H9 (cell line): ENCODE measurements around the gene DNASE1L2. TPM values are rescaled to one million over a fixed set of nuclear protein-coding genes. Genes with fewer than 3 reads are reported as not detected.

ENCODE experiments used
- DNase-seq: peaks from one replicate; pipeline ENCODE4 v3.0.0-alpha.2; 2017
- H2AFZ ChIP-seq: one replicate; pipeline ENCODE4 v1.6.1; 2013; ENCODE audit warnings: mild to moderate bottlenecking, low read length, control low read depth, moderate library complexity
- H2AK5ac ChIP-seq: 2 replicates; pipeline ENCODE4 v1.6.1; 2013; ENCODE audit warnings: low read length, control low read depth, mixed read lengths; ENCODE audit not compliant: insufficient read length
- H2BK120ac ChIP-seq: one replicate; pipeline ENCODE4 v1.6.1; 2013; ENCODE audit warnings: low read depth, mild to moderate bottlenecking, low read length, control low read depth, inconsistent platforms; ENCODE audit not compliant: poor library complexity, severe bottlenecking
- H2BK12ac ChIP-seq: 2 replicates; pipeline ENCODE4 v1.6.1; 2013; ENCODE audit warnings: low read length, control low read depth, mixed read lengths, low read depth; ENCODE audit not compliant: insufficient read length
- H2BK15ac ChIP-seq: 2 replicates; pipeline ENCODE4 v1.6.1; 2013; ENCODE audit warnings: low read depth, low read length, control low read depth
- H2BK20ac ChIP-seq: one replicate; pipeline ENCODE4 v1.6.1; 2013; ENCODE audit warnings: low read depth, mild to moderate bottlenecking, low read length, control low read depth, inconsistent platforms; ENCODE audit not compliant: poor library complexity, severe bottlenecking
- H2BK5ac ChIP-seq: 2 replicates; pipeline ENCODE4 v1.6.1; 2013; ENCODE audit warnings: low read length, control low read depth, mixed read lengths; ENCODE audit not compliant: insufficient read length
- H3K14ac ChIP-seq: 2 replicates; pipeline ENCODE4 v1.6.1; 2013; ENCODE audit warnings: low read length, control low read depth; ENCODE audit not compliant: insufficient read depth
- H3K18ac ChIP-seq: 2 replicates; pipeline ENCODE4 v1.6.1; 2013; ENCODE audit warnings: low read depth, mild to moderate bottlenecking, mixed read lengths, low read length, control low read depth; ENCODE audit not compliant: insufficient read length
- H3K23ac ChIP-seq: 2 replicates; pipeline ENCODE4 v1.6.1; 2013; ENCODE audit warnings: low read length, control low read depth, mixed read lengths, low read depth; ENCODE audit not compliant: insufficient read length
- H3K23me2 ChIP-seq: 2 replicates; pipeline ENCODE4 v1.6.1; 2013; ENCODE audit warnings: low read depth, mild to moderate bottlenecking, mixed read lengths, low read length, control low read depth; ENCODE audit not compliant: insufficient read length, poor library complexity, severe bottlenecking
- H3K27ac ChIP-seq: 2 replicates; pipeline ENCODE4 v1.5.1; 2013; ENCODE audit warnings: low read length, control low read depth, mixed read lengths, low read depth; ENCODE audit not compliant: insufficient read length
- H3K27me3 ChIP-seq: 2 replicates; pipeline ENCODE4 v1.6.1; 2013; ENCODE audit warnings: low read length, control low read depth, inconsistent platforms; ENCODE audit not compliant: insufficient read depth
- H3K4ac ChIP-seq: 2 replicates; pipeline ENCODE4 v1.6.1; 2013; ENCODE audit warnings: low read depth, mild to moderate bottlenecking, control low read depth, inconsistent platforms, low read length, moderate library complexity
- H3K4me1 ChIP-seq: 2 replicates; pipeline ENCODE4 v1.6.1; 2013; ENCODE audit warnings: low read length, control low read depth, inconsistent platforms; ENCODE audit not compliant: insufficient read depth
- H3K4me2 ChIP-seq: 2 replicates; pipeline ENCODE4 v1.6.1; 2013; ENCODE audit warnings: low read length, control low read depth, mixed read lengths; ENCODE audit not compliant: insufficient read length, insufficient read depth
- H3K56ac ChIP-seq: 2 replicates; pipeline ENCODE4 v1.6.1; 2013; ENCODE audit warnings: low read depth, mild to moderate bottlenecking, mixed read lengths, low read length, control low read depth; ENCODE audit not compliant: insufficient read length
- H3K79me1 ChIP-seq: 2 replicates; pipeline ENCODE4 v1.6.1; 2013; ENCODE audit warnings: low read depth, mild to moderate bottlenecking, moderate library complexity, low read length, control low read depth, inconsistent platforms; ENCODE audit not compliant: insufficient read depth, poor library complexity, severe bottlenecking
- H3K79me2 ChIP-seq: 2 replicates; pipeline ENCODE4 v1.6.1; 2013; ENCODE audit warnings: low read length, control low read depth, inconsistent platforms; ENCODE audit not compliant: insufficient read depth
- H3K9ac ChIP-seq: 2 replicates; pipeline ENCODE4 v1.6.1; 2013; ENCODE audit warnings: low read length, control low read depth, mixed read lengths; ENCODE audit not compliant: insufficient read length; ENCODE audit errors: extremely low read depth
- H3K9me3 ChIP-seq: one replicate; pipeline ENCODE4 v1.6.1; 2013; ENCODE audit warnings: low read depth, low read length, inconsistent platforms; ENCODE audit not compliant: control insufficient read depth
- H3T11ph ChIP-seq: one replicate; pipeline ENCODE4 v1.6.1; 2013; ENCODE audit warnings: mild to moderate bottlenecking, low read length, control low read depth, inconsistent platforms
- H4K20me1 ChIP-seq: one replicate; pipeline ENCODE4 v1.6.1; 2013; ENCODE audit not compliant: control insufficient read depth, insufficient read length, insufficient read depth
- H4K5ac ChIP-seq: 2 replicates; pipeline ENCODE4 v1.6.1; 2013; ENCODE audit warnings: low read depth, mild to moderate bottlenecking, mixed read lengths, low read length, control low read depth; ENCODE audit not compliant: insufficient read length
- H4K8ac ChIP-seq: replicated peaks from 2 replicates; pipeline ENCODE4 v1.6.1; 2013; ENCODE audit warnings: low read length, control low read depth, mixed read lengths, low read depth; ENCODE audit not compliant: insufficient read length
- H4K91ac ChIP-seq: 2 replicates; pipeline ENCODE4 v1.6.1; 2013; ENCODE audit warnings: low read depth, mild to moderate bottlenecking, moderate library complexity, mixed read lengths, low read length, control low read depth; ENCODE audit not compliant: insufficient read length
- H3K27ac Mint-ChIP-seq, 3 experiments: 2 replicates in 2 of 3; 3 replicates in 1 of 3; pipeline ENCODE4 v1.8.0; 2020 to 2021; ENCODE audit warnings: mixed read lengths in 3 of 3, mild to moderate bottlenecking in 1 of 3, moderate library complexity in 1 of 3
- H3K27me3 Mint-ChIP-seq: 2 replicates; pipeline ENCODE4 v1.8.0; 2021; ENCODE audit warnings: low read depth, mild to moderate bottlenecking, moderate library complexity, mixed read lengths
- H3K36me3 Mint-ChIP-seq, 3 experiments: 2 replicates in 2 of 3; 3 replicates in 1 of 3; pipeline ENCODE4 v1.8.0; 2020 to 2021; ENCODE audit warnings: low read depth in 3 of 3, mixed read lengths in 3 of 3; ENCODE audit not compliant: insufficient read depth in 1 of 3
- H3K4me1 Mint-ChIP-seq, 2 experiments: 2 replicates each; pipeline ENCODE4 v1.8.0; 2020; ENCODE audit warnings: mixed read lengths in 2 of 2
- H3K4me3 Mint-ChIP-seq, 2 experiments: 2 replicates in 1 of 2; 3 replicates in 1 of 2; pipeline ENCODE4 v1.8.0; 2020 to 2021; ENCODE audit warnings: mild to moderate bottlenecking in 2 of 2, mixed read lengths in 2 of 2, moderate library complexity in 1 of 2
- H3K9me3 Mint-ChIP-seq, 2 experiments: 2 replicates in 1 of 2; 3 replicates in 1 of 2; pipeline ENCODE4 v1.8.0; 2020; ENCODE audit warnings: mild to moderate bottlenecking in 2 of 2, mixed read lengths in 2 of 2, moderate library complexity in 1 of 2
- WGBS: extraction: QIAGEN DNeasy Blood & Tissue Kit; methylation state at CpG from one replicate; pipeline ENCODE4 v1.1.7; 2013; ENCODE audit warnings: missing lambda C conversion rate, low lambda C conversion rate, mixed read lengths; ENCODE audit not compliant: insufficient read length; ENCODE audit errors: extremely low coverage; 5-methylcytosine and 5-hydroxymethylcytosine counted together
- total RNA-seq: library from RNA; stranded (reverse); gene quantifications from 2 replicates; pipeline ENCODE4 v1.2.1, GENCODE V29; 2021
- TF ChIP-seq, protein P1 (sequence below): fragments of 200-600 bp; sonication (generic); conservative IDR thresholded peaks from 3 replicates; pipeline ENCODE4 v1.8.0; 2021; ENCODE audit warnings: antibody characterized with exemption, mild to moderate bottlenecking

Gene DNASE1L2
- total RNA-seq, 1 experiment from 2014 or later, result 2.5 TPM

DNA sequence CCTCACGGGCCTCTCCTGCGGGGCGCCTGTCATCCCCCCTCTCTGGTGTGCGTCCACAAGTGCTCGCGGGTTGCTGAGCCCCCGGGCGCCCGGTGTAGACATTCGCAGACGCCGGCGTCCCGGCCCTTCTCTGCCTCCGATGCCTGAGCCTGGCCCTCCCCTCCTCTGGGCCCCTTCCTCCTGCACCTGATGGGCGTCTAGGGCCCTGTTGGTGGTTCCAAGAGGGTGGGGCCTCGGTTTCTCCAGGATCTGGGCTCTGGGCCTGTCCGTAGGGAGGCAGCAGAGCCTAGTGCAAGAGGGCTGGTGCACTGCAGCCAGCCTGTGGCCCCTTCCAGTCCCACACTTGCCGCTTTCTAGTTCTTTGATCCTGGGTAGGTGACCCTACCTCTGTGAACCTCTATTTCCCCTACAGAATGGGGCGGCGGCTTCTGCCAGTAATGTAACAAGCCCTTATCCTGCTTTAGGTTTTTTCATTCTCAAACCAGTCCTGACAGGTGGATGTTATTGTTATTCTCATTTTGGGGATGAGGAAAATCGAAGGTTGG, 12.2 kb upstream of the DNASE1L2 start:
- peaks cover 5% of the 10 kb centered on the region; the same call in 1 of the 2 replicates for H3K79me2 ChIP-seq
- H3K27ac Mint-ChIP-seq, result peak overlapping the region in 2 of 3 experiments; percentile 55 to 75; a peak in 3 of 7 replicates

More for the DNA sequence above, 12.2 kb upstream of the DNASE1L2 start:
- H2BK5ac ChIP-seq, result no peak overlapping the region
- TF ChIP-seq, protein P1, sequence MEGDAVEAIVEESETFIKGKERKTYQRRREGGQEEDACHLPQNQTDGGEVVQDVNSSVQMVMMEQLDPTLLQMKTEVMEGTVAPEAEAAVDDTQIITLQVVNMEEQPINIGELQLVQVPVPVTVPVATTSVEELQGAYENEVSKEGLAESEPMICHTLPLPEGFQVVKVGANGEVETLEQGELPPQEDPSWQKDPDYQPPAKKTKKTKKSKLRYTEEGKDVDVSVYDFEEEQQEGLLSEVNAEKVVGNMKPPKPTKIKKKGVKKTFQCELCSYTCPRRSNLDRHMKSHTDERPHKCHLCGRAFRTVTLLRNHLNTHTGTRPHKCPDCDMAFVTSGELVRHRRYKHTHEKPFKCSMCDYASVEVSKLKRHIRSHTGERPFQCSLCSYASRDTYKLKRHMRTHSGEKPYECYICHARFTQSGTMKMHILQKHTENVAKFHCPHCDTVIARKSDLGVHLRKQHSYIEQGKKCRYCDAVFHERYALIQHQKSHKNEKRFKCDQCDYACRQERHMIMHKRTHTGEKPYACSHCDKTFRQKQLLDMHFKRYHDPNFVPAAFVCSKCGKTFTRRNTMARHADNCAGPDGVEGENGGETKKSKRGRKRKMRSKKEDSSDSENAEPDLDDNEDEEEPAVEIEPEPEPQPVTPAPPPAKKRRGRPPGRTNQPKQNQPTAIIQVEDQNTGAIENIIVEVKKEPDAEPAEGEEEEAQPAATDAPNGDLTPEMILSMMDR, result no peak
- H3K79me1 ChIP-seq, result no peaks in the 10 kb centered on the region
- no peak overlapping the region for H2BK120ac ChIP-seq
- Mint-ChIP-seq H3K4me1 (peaks cover 3% of the 10 kb centered on the region in 2 experiments; a peak in 2 of 4 replicates), H3K4me3 (peak overlapping the region; percentile 80 to 84), H3K9me3 (no peaks in the 10 kb centered on the region), H3K36me3 (peaks cover 0 to 3% (median 0%) of the 10 kb centered on the region in 3 experiments; a peak in 3 of 7 replicates), H3K27me3 (no peaks in the 10 kb centered on the region)
- H3K4me1 ChIP-seq, result no peaks in the 10 kb centered on the region
- H3K4ac ChIP-seq, result no peak overlapping the region
- WGBS, result no CpG with 5 or more reads among the region's 22 CpGs
- no peak overlapping the region for H2BK12ac ChIP-seq
- no peak overlapping the region for H3K27ac ChIP-seq
- H3K23me2 ChIP-seq, result no peaks in the 10 kb centered on the region
- H2AFZ ChIP-seq, result no peak overlapping the region
- no peak overlapping the region; the same call in 1 of the 2 replicates for H3K14ac ChIP-seq
- no peaks in the 10 kb centered on the region for H3K9me3 ChIP-seq
- no peaks in the 10 kb centered on the region; the same call in 1 of the 2 replicates for H3K27me3 ChIP-seq
- no peak overlapping the region for H2BK15ac ChIP-seq
- H3K4me2 ChIP-seq, result peak overlapping the region; percentile 56
- no peak overlapping the region for H3K23ac ChIP-seq
- H2BK20ac ChIP-seq, result no peak overlapping the region
- no peak overlapping the region for H3T11ph ChIP-seq
- no peak overlapping the region for H3K18ac ChIP-seq
- H3K56ac ChIP-seq, result no peak overlapping the region
- DNase-seq, result no peak
- no peak overlapping the region for H2AK5ac ChIP-seq
- no peak overlapping the region for H4K8ac ChIP-seq
- H3K9ac ChIP-seq, result peak overlapping the region; percentile 60
- no peak overlapping the region for H4K91ac ChIP-seq
- H4K5ac ChIP-seq, result no peak overlapping the region
- H4K20me1 ChIP-seq, result no peaks in the 10 kb centered on the region
